HL-60 (cell line): Measurements from ENCODE around the gene TMEM132A.

Experiments used
- DNase-seq, 2 experiments: peaks; one replicate each; pipeline ENCODE4 v3.0.0-alpha.2; 2010 to 2020; ENCODE audit warnings: low read depth in 1 of 2, low spot score in 1 of 2
- H3K27ac ChIP-seq: fragments of 250-450 bp; sonication (Bioruptor Pico); replicated peaks from 2 replicates; pipeline ENCODE4 v1.5.1; 2020; ENCODE audit warnings: mild to moderate bottlenecking, moderate library complexity
- H3K27me3 ChIP-seq: fragments of 250-450 bp; sonication (Bioruptor Pico); 2 replicates; pipeline ENCODE4 v1.5.1; 2021; ENCODE audit warnings: mild to moderate bottlenecking, moderate library complexity; ENCODE audit not compliant: insufficient read depth, poor library complexity, severe bottlenecking
- H3K4me3 ChIP-seq: replicated peaks from 2 replicates; pipeline ENCODE4 v1.5.1; 2011; ENCODE audit warnings: mild to moderate bottlenecking, control low read depth, low read length; ENCODE audit not compliant: insufficient read depth
- CTCF ChIP-seq: IDR thresholded peaks from one replicate; pipeline ENCODE4 v1.5.1; 2011; ENCODE audit warnings: low read length, control low read depth, inconsistent platforms; ENCODE audit not compliant: insufficient read depth
- GABPA ChIP-seq: IDR thresholded peaks from 2 replicates; pipeline ENCODE4 v1.6.1; 2012; ENCODE audit warnings: low read depth
- POLR2AphosphoS5 ChIP-seq: IDR thresholded peaks from 2 replicates; pipeline ENCODE4 v1.6.1; 2012; ENCODE audit warnings: low read depth
- REST ChIP-seq: IDR thresholded peaks from 2 replicates; pipeline ENCODE4 v1.6.1; 2012; ENCODE audit warnings: low read depth; ENCODE audit not compliant: insufficient replicate concordance
- SPI1 ChIP-seq: IDR thresholded peaks from 2 replicates; pipeline ENCODE4 v1.6.1; 2012; ENCODE audit warnings: low read depth, mild to moderate bottlenecking, borderline replicate concordance

The TMEM132A gene

DNA sequence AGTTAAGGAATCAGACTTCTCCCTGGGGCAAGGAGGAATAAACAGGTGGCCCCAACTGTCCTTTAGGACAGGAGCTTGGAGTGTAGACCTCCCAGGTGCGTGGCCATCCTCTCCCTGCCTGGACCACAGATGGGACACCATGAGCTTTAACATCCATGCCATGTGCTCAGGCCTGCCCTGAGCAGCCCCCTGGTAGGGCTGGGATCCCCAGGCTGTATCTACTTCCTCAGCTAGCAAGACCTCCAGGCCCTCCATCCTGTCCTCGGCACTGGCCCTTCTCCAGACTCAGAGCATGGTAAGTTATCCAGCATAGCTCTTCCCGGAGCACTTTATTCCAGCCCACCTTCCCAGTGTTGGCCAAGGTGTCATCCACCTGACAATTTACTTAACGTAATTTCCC is 53.0 kb downstream of the TMEM132A start:
- no peak for DNase-seq
- peaks cover 3% of the 10 kb centered on the region for H3K27me3 ChIP-seq
- no peak overlapping the region for H3K4me3 ChIP-seq
- H3K27ac ChIP-seq, result no peak overlapping the region
- no peak for TF ChIP-seq GABPA
- no peak for TF ChIP-seq POLR2AphosphoS5
- no peak for TF ChIP-seq REST
- TF ChIP-seq CTCF, result no peak
- TF ChIP-seq SPI1, result no peak

GRCh38 chr11:60977836-60978235 is 53.6 kb downstream of the TMEM132A start:
- no peak for TF ChIP-seq POLR2AphosphoS5
- H3K27me3 ChIP-seq, result peaks cover 2% of the 10 kb centered on the region
- H3K27ac ChIP-seq, result no peak overlapping the region
- H3K4me3 ChIP-seq, result no peak overlapping the region
- no peak for DNase-seq

- no peaks in the 10 kb centered on the region for H3K27me3 ChIP-seq
- TF ChIP-seq POLR2AphosphoS5 (peak; percentile 77), CTCF (no peak)
- H3K4me3 ChIP-seq, result no peak overlapping the region
- peak; percentile 38 to 67 for DNase-seq
- H3K27ac ChIP-seq, result no peak overlapping the region
Measured at GRCh38 chr11:60978546-60979380, 54.5 kb downstream of the TMEM132A start.

- no peak for TF ChIP-seq CTCF
- no peak for TF ChIP-seq POLR2AphosphoS5
- no peak for TF ChIP-seq SPI1
- TF ChIP-seq REST, result no peak
- TF ChIP-seq GABPA, result no peak
- no peak for DNase-seq
Measured at GRCh38 chr11:60981515-60981914, 57.3 kb downstream of the TMEM132A start.

More at GRCh38 chr11:60981515-60981914, 57.3 kb downstream of the TMEM132A start:
- H3K27me3 ChIP-seq, result no peaks in the 10 kb centered on the region
- no peak overlapping the region for H3K27ac ChIP-seq
- H3K4me3 ChIP-seq, result no peak overlapping the region
